ENCODE measurements around the gene CYP26B1.

GRCh38 chr2:72144274-72144631 lies 3.4 kb downstream of the CYP26B1 start:
- TF ChIP-seq, protein P1, sequence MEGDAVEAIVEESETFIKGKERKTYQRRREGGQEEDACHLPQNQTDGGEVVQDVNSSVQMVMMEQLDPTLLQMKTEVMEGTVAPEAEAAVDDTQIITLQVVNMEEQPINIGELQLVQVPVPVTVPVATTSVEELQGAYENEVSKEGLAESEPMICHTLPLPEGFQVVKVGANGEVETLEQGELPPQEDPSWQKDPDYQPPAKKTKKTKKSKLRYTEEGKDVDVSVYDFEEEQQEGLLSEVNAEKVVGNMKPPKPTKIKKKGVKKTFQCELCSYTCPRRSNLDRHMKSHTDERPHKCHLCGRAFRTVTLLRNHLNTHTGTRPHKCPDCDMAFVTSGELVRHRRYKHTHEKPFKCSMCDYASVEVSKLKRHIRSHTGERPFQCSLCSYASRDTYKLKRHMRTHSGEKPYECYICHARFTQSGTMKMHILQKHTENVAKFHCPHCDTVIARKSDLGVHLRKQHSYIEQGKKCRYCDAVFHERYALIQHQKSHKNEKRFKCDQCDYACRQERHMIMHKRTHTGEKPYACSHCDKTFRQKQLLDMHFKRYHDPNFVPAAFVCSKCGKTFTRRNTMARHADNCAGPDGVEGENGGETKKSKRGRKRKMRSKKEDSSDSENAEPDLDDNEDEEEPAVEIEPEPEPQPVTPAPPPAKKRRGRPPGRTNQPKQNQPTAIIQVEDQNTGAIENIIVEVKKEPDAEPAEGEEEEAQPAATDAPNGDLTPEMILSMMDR (IDR thresholded peaks at IDR 0.05; ENCODE audit: low read depth, low read length, missing input control) = no peak
- no peak for TF ChIP-seq RAD21 (IDR thresholded peaks at IDR 0.05)
- TF ChIP-seq TAF1 (conservative IDR thresholded peaks at IDR 0.05) = no peak
- no peak for TF ChIP-seq SP1 (IDR thresholded peaks at IDR 0.05)
- no peak for TF ChIP-seq JUND (IDR thresholded peaks at IDR 0.05)
- no peak for TF ChIP-seq RXRA (IDR thresholded peaks at IDR 0.05)
- TF ChIP-seq YY1 (IDR thresholded peaks at IDR 0.05) = no peak

All from liver (tissue), 3 donors.